Measurements from ENCODE around the gene PRSS36. TPM values are rescaled to one million over a fixed set of nuclear protein-coding genes. Genes with fewer than 3 reads are reported as not detected.

Gene PRSS36
- total and polyA plus RNA-seq, 9 of the 15 experiments (the other 6 are each of a cell fraction or from before 2014, with no cell fraction given), result 0.09 to 1.2 (median 0.54) TPM; not detected in 2

GRCh38 chr16:31105677-31106213 lies 44.1 kb downstream of the PRSS36 start (continued):
- TF ChIP-seq RREB1 (CRISPR knock-in tag; IDR thresholded peaks at IDR 0.05) (no peak), ZNF830 (CRISPR knock-in tag; IDR thresholded peaks at IDR 0.05) (no peak), ZNF507 (tag; conservative IDR thresholded peaks at IDR 0.05) (no peak), HES1 (IDR thresholded peaks at IDR 0.05; ENCODE audit: low read depth) (peak; percentile 60; the same call in 1 of the 2 replicates), ZNF134 (CRISPR knock-in tag; conservative IDR thresholded peaks at IDR 0.05) (no peak), RFX1 (IDR thresholded peaks at IDR 0.05) (no peak), TBP (optimal IDR thresholded peaks at IDR 0.05; ENCODE audit: low read depth, low read length) (peak; percentile 65), RBM14 (IDR thresholded peaks at IDR 0.05; ENCODE audit: borderline replicate concordance, insufficient read depth, low read depth, low read length) (0 out of 2 replicates have a peak, but pooled peaks have one; percentile 85), NEUROD1 (IDR thresholded peaks at IDR 0.05; ENCODE audit: borderline replicate concordance, low read depth, low read length, partially characterized antibody) (peak; percentile 79), RFX5 (IDR thresholded peaks at IDR 0.05; ENCODE audit: low read depth, low read length) (no peak), RBM22 (IDR thresholded peaks at IDR 0.05; ENCODE audit: low read depth, low read length, poor library complexity, severe bottlenecking) (no peak), FOXP1 (CRISPR knock-in tag; IDR thresholded peaks at IDR 0.05) (no peak), KLF6 (CRISPR knock-in tag; IDR thresholded peaks at IDR 0.05; ENCODE audit: borderline replicate concordance) (no peak), CEBPB (tag; IDR thresholded peaks at IDR 0.05) (peak; percentile 34; the same call in 1 of the 2 replicates), ZNF511 (CRISPR knock-in tag; IDR thresholded peaks at IDR 0.05) (0 out of 2 replicates have a peak, but pooled peaks have one; percentile 50), PRMT5 (CRISPR knock-in tag; IDR thresholded peaks at IDR 0.05) (no peak; the same call in 1 of the 2 replicates), PHB2 (IDR thresholded peaks at IDR 0.05; ENCODE audit: low read depth) (no peak), GATAD2A (IDR thresholded peaks at IDR 0.05) (peak; percentile 93), E2F6 (IDR thresholded peaks at IDR 0.05; ENCODE audit: borderline replicate concordance in 1 of 2, extremely low read depth in 1 of 2, insufficient read depth in 1 of 2, insufficient read length in 1 of 2, low read depth in 1 of 2, low read length in 1 of 2, poor library complexity in 1 of 2, severe bottlenecking in 1 of 2) (peak; percentile 91 to 94)

Measured in K562 (cell line).